ENCODE results near the gene ST6GALNAC3. TPM values are rescaled to one million over a fixed set of nuclear protein-coding genes. Genes with fewer than 3 reads are reported as not detected.

The ST6GALNAC3 gene
- total RNA-seq, 4 donors from 2014 or later = 0.79 to 5.3 (median 1.6) TPM

GRCh38 chr1:76577525-76578185 is 503.1 kb downstream of the ST6GALNAC3 start:
- H3K4me1 ChIP-seq = no peaks in the 10 kb centered on the region
- WGBS = 66% methylated on average over 3 of the region's 3 CpGs
- TF ChIP-seq POLR2A (IDR thresholded peaks at IDR 0.05) (no peak), CTCF (IDR thresholded peaks at IDR 0.05) (no peak), POLR2AphosphoS5 (IDR thresholded peaks at IDR 0.05) (no peak), EP300 (IDR thresholded peaks at IDR 0.05) (no peak)
- H3K27ac ChIP-seq = no peak overlapping the region
- no peaks in the 10 kb centered on the region for H3K36me3 ChIP-seq
- no peaks in the 10 kb centered on the region for H3K27me3 ChIP-seq
- H3K9me3 ChIP-seq = no peaks in the 10 kb centered on the region
- no peak overlapping the region for H3K4me3 ChIP-seq
- no peak for DNase-seq (ENCODE audit: low spot score in 2 of 2)

GRCh38 chr1:76580206-76580605 is 505.7 kb downstream of the ST6GALNAC3 start:
- Histone ChIP-seq H3K27ac (no peak overlapping the region), H3K9me3 (no peaks in the 10 kb centered on the region), H3K36me3 (no peaks in the 10 kb centered on the region), H3K4me1 (no peaks in the 10 kb centered on the region), H3K4me3 (no peak overlapping the region), H3K27me3 (no peaks in the 10 kb centered on the region)
- no peak for TF ChIP-seq POLR2A (IDR thresholded peaks at IDR 0.05)
- no peak for TF ChIP-seq POLR2AphosphoS5 (IDR thresholded peaks at IDR 0.05)
- TF ChIP-seq EP300 (IDR thresholded peaks at IDR 0.05) = no peak
- TF ChIP-seq CTCF (IDR thresholded peaks at IDR 0.05) = no peak
- WGBS = 83% methylated on average over 2 of the region's 2 CpGs
- no peak for DNase-seq (ENCODE audit: low spot score in 2 of 2)

DNA sequence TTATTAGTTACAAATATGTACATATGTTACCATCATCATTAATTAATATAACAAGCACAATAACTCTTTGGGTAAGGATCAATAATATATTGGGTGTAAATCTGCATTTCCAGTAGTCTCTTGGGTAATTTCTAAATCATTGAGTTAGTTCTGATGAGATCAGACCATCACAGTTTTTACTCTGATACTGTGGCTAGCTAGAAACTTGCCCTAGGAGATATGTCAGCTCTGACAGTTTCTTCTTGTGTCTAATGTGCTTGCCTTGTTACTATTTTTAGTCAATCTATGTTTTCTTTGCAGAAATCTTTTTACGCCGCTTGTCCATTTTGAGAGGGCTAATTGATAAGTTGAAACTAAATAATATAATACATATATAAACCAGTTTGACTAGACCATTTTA is 507.2 kb downstream of the ST6GALNAC3 start:
- no peak for DNase-seq (ENCODE audit: low spot score in 2 of 2)
- 96% methylated on average over 2 of the region's 2 CpGs for WGBS
- H3K27me3 ChIP-seq = no peaks in the 10 kb centered on the region
- no peaks in the 10 kb centered on the region for H3K4me1 ChIP-seq
- no peak overlapping the region for H3K27ac ChIP-seq
- H3K36me3 ChIP-seq = no peaks in the 10 kb centered on the region
- H3K9me3 ChIP-seq = no peaks in the 10 kb centered on the region
- no peak overlapping the region for H3K4me3 ChIP-seq
- TF ChIP-seq EP300 (IDR thresholded peaks at IDR 0.05) = no peak
- no peak for TF ChIP-seq POLR2AphosphoS5 (IDR thresholded peaks at IDR 0.05)
- no peak for TF ChIP-seq POLR2A (IDR thresholded peaks at IDR 0.05)
- no peak for TF ChIP-seq CTCF (IDR thresholded peaks at IDR 0.05)

GRCh38 chr1:76583235-76583868 is 508.8 kb downstream of the ST6GALNAC3 start:
- Histone ChIP-seq H3K27ac (no peak overlapping the region), H3K4me3 (no peak overlapping the region), H3K4me1 (no peaks in the 10 kb centered on the region), H3K27me3 (no peaks in the 10 kb centered on the region), H3K9me3 (no peaks in the 10 kb centered on the region), H3K36me3 (no peaks in the 10 kb centered on the region)
- TF ChIP-seq POLR2A (IDR thresholded peaks at IDR 0.05) (no peak), POLR2AphosphoS5 (IDR thresholded peaks at IDR 0.05) (no peak), EP300 (IDR thresholded peaks at IDR 0.05) (no peak), CTCF (IDR thresholded peaks at IDR 0.05) (no peak)
- 88% methylated on average over 3 of the region's 3 CpGs for WGBS
- no peak for DNase-seq (ENCODE audit: low spot score in 2 of 2)

GRCh38 chr1:76583875-76584477 is 509.4 kb downstream of the ST6GALNAC3 start:
- Histone ChIP-seq H3K27ac (no peak overlapping the region), H3K36me3 (no peaks in the 10 kb centered on the region), H3K4me1 (no peaks in the 10 kb centered on the region), H3K9me3 (no peaks in the 10 kb centered on the region), H3K4me3 (no peak overlapping the region), H3K27me3 (no peaks in the 10 kb centered on the region)
- no peak for TF ChIP-seq POLR2A (IDR thresholded peaks at IDR 0.05)
- no peak for TF ChIP-seq CTCF (IDR thresholded peaks at IDR 0.05)
- no peak for TF ChIP-seq POLR2AphosphoS5 (IDR thresholded peaks at IDR 0.05)
- TF ChIP-seq EP300 (IDR thresholded peaks at IDR 0.05) = no peak
- 73% methylated on average over 1 of the region's 1 CpG for WGBS
- no peak for DNase-seq (ENCODE audit: low spot score in 2 of 2)
